Fibroblast of lung (primary cell): ENCODE results near the gene TBL3. TPM values are rescaled to one million over a fixed set of nuclear protein-coding genes. Genes with fewer than 3 reads are reported as not detected.

Experiments
- DNase-seq, 2 donors: peaks; one replicate each; pipeline versions ENCODE4 v3.0.0 to v3.0.0-alpha.2; 2010; ENCODE audit warnings: low read depth in 2 of 2
- H2AFZ ChIP-seq: 2 replicates; pipeline ENCODE4 v1.5.1; 2012; ENCODE audit warnings: low read length, control low read depth, inconsistent platforms
- H3K27ac ChIP-seq: 2 replicates; pipeline ENCODE4 v1.5.1; 2011; ENCODE audit warnings: low read length, control low read depth; ENCODE audit not compliant: insufficient read depth
- H3K27me3 ChIP-seq: 2 replicates; pipeline ENCODE4 v1.5.1; 2011; ENCODE audit warnings: mild to moderate bottlenecking, low read length; ENCODE audit not compliant: control insufficient read depth, insufficient read depth
- H3K36me3 ChIP-seq: 2 replicates; pipeline ENCODE4 v1.5.1; 2011; ENCODE audit warnings: low read length; ENCODE audit not compliant: control insufficient read depth, insufficient read depth
- H3K4me1 ChIP-seq: 2 replicates; pipeline ENCODE4 v1.5.1; 2011; ENCODE audit warnings: low read length; ENCODE audit not compliant: control insufficient read depth, insufficient read depth; ENCODE audit errors: extremely low read depth
- H3K4me2 ChIP-seq: 2 replicates; pipeline ENCODE4 v1.5.1; 2011; ENCODE audit warnings: low read length, control low read depth; ENCODE audit not compliant: insufficient read depth; ENCODE audit errors: extremely low read depth
- H3K4me3 ChIP-seq, 4 experiments: fragments of 200-600 bp in 1 of 4; sonication (generic) in 1 of 4; replicated peaks in 1 of 4; 2 replicates each; pipeline ENCODE4 v1.5.1; 2011 to 2016; ENCODE audit warnings: low read length in 4 of 4, low read depth in 3 of 4, mild to moderate bottlenecking in 3 of 4, control low read depth in 2 of 4, inconsistent platforms in 1 of 4, mixed read lengths in 1 of 4; ENCODE audit not compliant: insufficient read depth in 1 of 4; ENCODE audit errors: control extremely low read depth in 1 of 4
- H3K79me2 ChIP-seq: 2 replicates; pipeline ENCODE4 v1.5.1; 2012; ENCODE audit warnings: mild to moderate bottlenecking, low read length, inconsistent platforms; ENCODE audit not compliant: control insufficient read depth, insufficient read depth
- H3K9ac ChIP-seq: 2 replicates; pipeline ENCODE4 v1.5.1; 2011; ENCODE audit warnings: mild to moderate bottlenecking, low read length, control low read depth; ENCODE audit not compliant: insufficient read depth
- H3K9me3 ChIP-seq: 2 replicates; pipeline ENCODE4 v1.5.1; 2012; ENCODE audit warnings: low read depth, low read length; ENCODE audit not compliant: control insufficient read depth, insufficient read depth
- H4K20me1 ChIP-seq: 2 replicates; pipeline ENCODE4 v1.5.1; 2011; ENCODE audit warnings: low read length; ENCODE audit not compliant: control insufficient read depth, insufficient read depth; ENCODE audit errors: extremely low read depth
- EZH2 ChIP-seq: IDR thresholded peaks from 2 replicates; pipeline ENCODE4 v1.5.1; 2012; ENCODE audit warnings: low read length, control low read depth, mild to moderate bottlenecking; ENCODE audit errors: missing control alignments
- polyA plus RNA-seq, 2 donors: library from polyadenylated mRNA; depleted of rRNA in 1 of 2; stranded (reverse) in 1 of 2; unstranded in 1 of 2; fragments of >200 nt; gene quantifications; 2 replicates each; pipeline ENCODE4 v1.2.1, GENCODE V29; 2011 to 2012; ENCODE audit warnings: missing spikeins in 1 of 2
- total RNA-seq: library from RNA; depleted of rRNA; stranded (reverse); fragments of >200 nt; gene quantifications from 2 replicates; pipeline ENCODE4 v1.2.1, GENCODE V29; 2014
- TF ChIP-seq, protein P1 (sequence below), 2 donors: IDR thresholded peaks in 1 of 2; conservative IDR thresholded peaks in 1 of 2; 1 replicate in 1 of 2; 2 replicates in 1 of 2; pipeline ENCODE4 v1.5.1; 2011 to 2012; ENCODE audit warnings: low read length in 2 of 2, control low read depth in 1 of 2, inconsistent platforms in 1 of 2, low read depth in 1 of 2, mild to moderate bottlenecking in 1 of 2

TBL3 gene
- total and polyA plus RNA-seq, 2 donors (not counting 1 experiment from before 2014, with no cell fraction given): 14.6 to 20.0 TPM

DNA sequence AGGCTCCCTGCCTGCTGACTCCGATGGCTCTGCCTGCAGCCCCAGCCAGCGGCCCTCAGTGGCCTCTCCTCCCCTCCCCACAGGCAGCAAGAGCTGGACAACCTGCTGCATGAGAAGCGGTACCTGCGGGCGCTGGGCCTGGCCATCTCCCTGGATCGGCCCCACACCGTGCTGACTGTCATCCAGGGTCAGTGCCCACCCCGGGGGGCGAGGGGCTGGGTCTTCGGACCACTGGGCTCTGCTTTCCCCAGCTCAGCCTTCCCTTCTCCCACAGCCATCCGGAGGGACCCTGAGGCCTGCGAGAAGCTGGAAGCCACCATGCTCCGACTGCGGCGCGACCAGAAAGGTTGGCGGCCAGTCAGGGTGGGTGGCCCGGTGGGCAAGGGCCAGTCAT, 6.0 kb downstream of the TBL3 start:
- Histone ChIP-seq H3K9me3 (no peaks in the 10 kb centered on the region), H3K36me3 (peaks cover 37% of the 10 kb centered on the region), H4K20me1 (no peaks in the 10 kb centered on the region)

DNA sequence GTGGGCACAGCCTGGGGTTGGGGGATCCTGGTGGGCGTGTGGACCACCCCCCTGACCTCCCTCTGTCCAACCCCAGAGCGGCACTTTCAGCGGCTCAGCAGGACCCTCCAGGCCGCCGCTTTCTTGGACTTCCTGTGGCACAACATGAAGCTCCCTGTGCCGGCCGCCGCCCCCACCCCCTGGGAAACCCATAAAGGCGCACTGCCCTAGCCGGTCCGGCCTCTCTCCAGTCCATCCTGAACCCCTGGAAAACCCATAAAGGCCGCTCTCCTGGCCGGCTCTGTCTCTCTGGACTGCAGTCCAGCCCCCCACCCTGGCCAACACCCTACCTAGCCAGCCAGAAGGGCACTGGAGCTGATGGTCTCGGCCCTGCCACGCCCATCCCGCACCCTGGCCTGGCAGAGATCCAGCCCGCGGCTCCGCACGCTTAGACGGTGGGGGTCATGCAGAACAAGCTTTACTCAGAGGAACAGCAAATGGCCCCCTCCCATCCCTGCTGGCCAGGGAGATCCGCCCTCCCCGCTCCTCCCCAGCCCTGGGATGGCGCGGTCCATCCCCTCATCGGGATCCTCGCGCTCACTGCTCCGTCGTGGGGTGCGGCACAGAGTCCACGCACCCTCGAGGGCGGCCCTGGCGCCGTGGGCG, 6.7 kb downstream of the TBL3 start:
- TF ChIP-seq, protein P1, sequence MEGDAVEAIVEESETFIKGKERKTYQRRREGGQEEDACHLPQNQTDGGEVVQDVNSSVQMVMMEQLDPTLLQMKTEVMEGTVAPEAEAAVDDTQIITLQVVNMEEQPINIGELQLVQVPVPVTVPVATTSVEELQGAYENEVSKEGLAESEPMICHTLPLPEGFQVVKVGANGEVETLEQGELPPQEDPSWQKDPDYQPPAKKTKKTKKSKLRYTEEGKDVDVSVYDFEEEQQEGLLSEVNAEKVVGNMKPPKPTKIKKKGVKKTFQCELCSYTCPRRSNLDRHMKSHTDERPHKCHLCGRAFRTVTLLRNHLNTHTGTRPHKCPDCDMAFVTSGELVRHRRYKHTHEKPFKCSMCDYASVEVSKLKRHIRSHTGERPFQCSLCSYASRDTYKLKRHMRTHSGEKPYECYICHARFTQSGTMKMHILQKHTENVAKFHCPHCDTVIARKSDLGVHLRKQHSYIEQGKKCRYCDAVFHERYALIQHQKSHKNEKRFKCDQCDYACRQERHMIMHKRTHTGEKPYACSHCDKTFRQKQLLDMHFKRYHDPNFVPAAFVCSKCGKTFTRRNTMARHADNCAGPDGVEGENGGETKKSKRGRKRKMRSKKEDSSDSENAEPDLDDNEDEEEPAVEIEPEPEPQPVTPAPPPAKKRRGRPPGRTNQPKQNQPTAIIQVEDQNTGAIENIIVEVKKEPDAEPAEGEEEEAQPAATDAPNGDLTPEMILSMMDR (conservative IDR thresholded peaks at IDR 0.05 in 1 of 2, IDR thresholded peaks at IDR 0.05 in 1 of 2; ENCODE audit: low read depth in 1 of 2, low read length in 2 of 2): no peak
- no peak for TF ChIP-seq EZH2
- Histone ChIP-seq H4K20me1 (no peaks in the 10 kb centered on the region), H2AFZ (no peak overlapping the region), H3K27ac (no peak overlapping the region), H3K79me2 (peaks cover 1% of the 10 kb centered on the region), H3K9me3 (no peaks in the 10 kb centered on the region), H3K27me3 (peaks cover 19% of the 10 kb centered on the region), H3K36me3 (peaks cover 37% of the 10 kb centered on the region), H3K4me2 (no peak overlapping the region), H3K4me3 (no peak overlapping the region), H3K4me1 (no peaks in the 10 kb centered on the region), H3K9ac (no peak overlapping the region)
- no peak for DNase-seq

More for the DNA sequence above, 6.0 kb downstream of the TBL3 start:
- Histone ChIP-seq H3K4me1 (no peaks in the 10 kb centered on the region), H3K27me3 (peaks cover 19% of the 10 kb centered on the region), H3K4me2 (no peak overlapping the region), H3K79me2 (peaks cover 6% of the 10 kb centered on the region), H3K9ac (no peak overlapping the region), H2AFZ (no peak overlapping the region), H3K27ac (no peak overlapping the region), H3K4me3 (no peak overlapping the region)
- TF ChIP-seq EZH2: no peak
- TF ChIP-seq, protein P1 (conservative IDR thresholded peaks at IDR 0.05 in 1 of 2, IDR thresholded peaks at IDR 0.05 in 1 of 2; ENCODE audit: low read depth in 1 of 2, low read length in 2 of 2): no peak
- DNase-seq: no peak

DNA sequence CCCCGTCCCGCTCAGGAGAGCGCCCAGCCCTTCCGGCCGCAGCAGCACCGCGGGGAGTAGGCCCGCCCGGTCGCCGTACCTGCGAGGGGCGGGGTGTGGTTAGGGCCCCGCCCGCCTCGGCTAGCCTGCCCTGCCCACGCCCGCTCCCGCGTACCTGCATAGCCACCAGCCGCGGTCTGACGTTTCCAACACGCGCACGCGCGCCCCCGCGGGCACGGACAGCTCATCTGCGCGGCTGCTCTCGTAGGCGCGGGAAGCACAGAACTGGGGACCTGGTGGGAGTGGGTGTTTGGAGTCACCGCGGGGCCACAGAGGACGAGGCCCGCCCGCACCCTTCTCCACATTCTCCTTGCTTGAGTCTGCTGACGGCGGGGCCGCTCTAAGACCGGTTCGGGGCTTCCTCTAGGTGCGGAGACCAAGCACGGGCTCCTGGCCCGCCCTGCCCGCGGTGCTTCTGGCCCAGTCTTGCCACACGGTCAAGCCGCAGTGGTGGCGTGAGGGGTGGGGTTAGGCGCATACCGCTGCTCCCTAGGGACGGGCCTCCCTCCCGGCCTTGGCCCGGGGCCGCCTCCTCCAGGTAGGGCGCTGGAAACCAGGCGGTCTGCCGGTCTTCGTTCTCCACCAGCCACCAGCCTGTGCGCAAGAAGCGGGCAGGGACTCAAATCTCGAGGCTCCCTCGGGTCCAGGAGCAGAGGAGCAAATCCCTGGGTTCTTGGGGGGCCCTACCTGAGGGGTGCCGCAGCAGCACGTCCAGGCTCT, 7.6 kb downstream of the TBL3 start:
- peaks cover 19% of the 10 kb centered on the region for H3K27me3 ChIP-seq
- H3K4me3 ChIP-seq: no peak overlapping the region
- H3K36me3 ChIP-seq: peaks cover 37% of the 10 kb centered on the region
- no peak overlapping the region for H3K9ac ChIP-seq
- H3K79me2 ChIP-seq: no peaks in the 10 kb centered on the region
- H3K4me1 ChIP-seq: no peaks in the 10 kb centered on the region
- H3K9me3 ChIP-seq: no peaks in the 10 kb centered on the region
- no peak for TF ChIP-seq EZH2
- TF ChIP-seq, protein P1 (conservative IDR thresholded peaks at IDR 0.05 in 1 of 2, IDR thresholded peaks at IDR 0.05 in 1 of 2; ENCODE audit: low read depth in 1 of 2, low read length in 2 of 2): no peak
- H3K4me2 ChIP-seq: no peak overlapping the region
- DNase-seq: no peak
- H3K27ac ChIP-seq: no peak overlapping the region
- no peak overlapping the region for H2AFZ ChIP-seq
- H4K20me1 ChIP-seq: no peaks in the 10 kb centered on the region
